Astrocyte (in vitro differentiated cells and primary cell): ENCODE results near the gene HNF1A.

ENCODE experiments used
- EZH2 ChIP-seq: IDR thresholded peaks from 2 replicates; pipeline ENCODE4 v1.6.1; 2012; ENCODE audit warnings: mild to moderate bottlenecking, low read length, inconsistent platforms; ENCODE audit not compliant: insufficient read depth
- TF ChIP-seq, protein P1 (sequence below): IDR thresholded peaks from 2 replicates; pipeline ENCODE4 v1.5.1; 2011; ENCODE audit warnings: low read depth, mild to moderate bottlenecking, inconsistent platforms, low read length, moderate library complexity; ENCODE audit not compliant: insufficient read depth

DNA sequence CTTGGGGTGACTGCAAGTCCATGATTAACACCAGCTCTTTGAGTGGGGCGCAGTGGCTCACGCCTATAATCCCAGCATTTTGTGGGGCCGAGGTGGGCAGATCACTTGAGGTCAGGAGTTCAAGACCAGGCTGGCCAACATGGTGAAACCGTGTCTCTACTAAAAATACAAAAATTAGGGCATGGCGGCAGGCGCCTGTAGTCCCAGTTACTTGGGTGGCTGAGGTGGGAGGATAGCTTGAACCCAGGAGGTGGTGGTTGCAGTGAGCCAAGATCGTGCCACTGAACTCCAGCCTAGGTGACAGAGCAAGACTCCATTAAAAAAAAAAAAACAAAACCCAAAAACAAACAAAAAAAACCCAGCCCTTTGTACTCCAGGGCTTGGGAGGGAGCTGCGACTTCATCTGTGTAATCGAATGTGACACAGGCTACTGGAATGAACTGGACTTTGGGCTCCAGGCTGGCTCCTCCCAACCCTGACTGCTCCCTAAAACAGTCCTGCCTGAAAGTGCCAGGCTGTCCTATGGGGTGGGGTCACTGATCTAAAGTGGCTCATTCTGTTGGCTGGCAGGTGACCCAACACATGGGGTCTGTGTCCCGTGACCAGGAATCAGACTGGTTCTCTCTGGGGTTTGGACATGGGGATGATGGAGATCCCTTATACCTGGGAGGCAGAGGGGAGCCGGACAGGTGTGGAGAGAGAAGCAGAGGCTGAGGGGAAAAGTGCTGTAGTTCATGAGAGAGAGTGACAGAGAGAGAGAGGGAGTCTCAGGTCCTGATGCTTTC, 47.3 kb downstream of the HNF1A start:
- TF ChIP-seq, protein P1, sequence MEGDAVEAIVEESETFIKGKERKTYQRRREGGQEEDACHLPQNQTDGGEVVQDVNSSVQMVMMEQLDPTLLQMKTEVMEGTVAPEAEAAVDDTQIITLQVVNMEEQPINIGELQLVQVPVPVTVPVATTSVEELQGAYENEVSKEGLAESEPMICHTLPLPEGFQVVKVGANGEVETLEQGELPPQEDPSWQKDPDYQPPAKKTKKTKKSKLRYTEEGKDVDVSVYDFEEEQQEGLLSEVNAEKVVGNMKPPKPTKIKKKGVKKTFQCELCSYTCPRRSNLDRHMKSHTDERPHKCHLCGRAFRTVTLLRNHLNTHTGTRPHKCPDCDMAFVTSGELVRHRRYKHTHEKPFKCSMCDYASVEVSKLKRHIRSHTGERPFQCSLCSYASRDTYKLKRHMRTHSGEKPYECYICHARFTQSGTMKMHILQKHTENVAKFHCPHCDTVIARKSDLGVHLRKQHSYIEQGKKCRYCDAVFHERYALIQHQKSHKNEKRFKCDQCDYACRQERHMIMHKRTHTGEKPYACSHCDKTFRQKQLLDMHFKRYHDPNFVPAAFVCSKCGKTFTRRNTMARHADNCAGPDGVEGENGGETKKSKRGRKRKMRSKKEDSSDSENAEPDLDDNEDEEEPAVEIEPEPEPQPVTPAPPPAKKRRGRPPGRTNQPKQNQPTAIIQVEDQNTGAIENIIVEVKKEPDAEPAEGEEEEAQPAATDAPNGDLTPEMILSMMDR = no peak
- no peak for TF ChIP-seq EZH2
